Inflammatory macrophage (primary cell): ENCODE data around the gene RRBP1.
A peak's percentile ranks its signal among the peaks of the same experiment; 100 is the strongest.

ENCODE experiments used
- DNase-seq, 2 donors: peaks; one replicate each; pipeline ENCODE4 v3.0.0-alpha.2; 2020 to 2022

RRBP1 gene

DNA sequence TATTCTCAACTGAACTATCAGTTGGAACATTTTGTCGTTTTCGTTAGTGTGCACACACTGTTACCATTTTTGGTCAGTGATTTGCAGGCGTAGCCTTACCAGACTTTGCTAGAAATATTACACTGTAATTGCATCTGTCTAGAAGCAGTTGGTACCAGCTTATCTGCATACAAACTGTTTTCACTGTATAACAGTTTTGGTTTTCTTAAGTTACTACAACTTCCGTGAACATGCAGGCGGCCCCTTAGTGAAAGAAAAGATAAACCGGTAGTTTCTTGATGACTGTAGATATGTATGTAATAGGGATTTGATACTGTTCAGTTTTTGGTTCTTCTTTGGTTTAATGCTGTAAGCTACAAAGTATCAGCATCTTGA, 110.9 kb downstream of the RRBP1 start:
- DNase-seq, result no peak

DNA sequence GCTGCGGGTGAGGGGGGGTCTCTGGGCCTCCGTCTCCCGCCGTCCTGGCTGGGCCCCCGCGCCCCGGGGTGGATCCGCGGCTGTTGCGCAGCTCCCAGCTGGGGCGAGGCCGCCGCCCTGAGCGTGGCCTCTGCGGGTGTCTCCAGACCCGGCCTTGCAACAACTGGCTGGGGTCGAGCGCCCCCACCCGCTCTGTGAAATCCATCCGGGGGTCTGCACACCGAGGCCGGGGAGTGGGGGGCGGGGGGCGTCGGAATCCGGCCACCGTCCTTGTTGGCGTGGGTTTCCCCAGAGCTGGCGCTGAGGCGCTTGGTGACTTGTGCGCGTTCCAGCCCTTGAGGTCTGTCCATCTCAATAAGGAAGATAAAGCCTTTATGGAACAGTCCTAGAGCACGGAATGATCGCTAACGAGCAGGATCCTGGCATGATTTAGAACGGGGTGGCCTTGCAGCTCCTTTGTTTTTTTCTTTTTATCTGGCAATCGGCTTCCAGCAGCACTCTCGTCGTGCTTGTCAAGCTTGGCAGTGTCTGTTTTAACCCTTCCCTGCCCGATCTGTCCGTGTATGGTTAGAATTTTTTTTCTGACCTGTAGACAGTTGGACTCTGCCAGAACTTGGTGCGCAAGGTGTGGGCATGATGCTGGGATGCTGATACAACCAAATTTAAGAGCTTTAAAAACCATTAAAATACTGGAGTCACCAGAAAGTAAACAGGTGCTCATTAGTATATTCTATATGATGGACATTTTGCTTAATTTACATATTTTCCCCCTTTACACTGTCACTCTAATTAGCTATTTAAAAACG, 111.5 kb downstream of the RRBP1 start:
- peak; percentile 20 to 45 for DNase-seq

DNA sequence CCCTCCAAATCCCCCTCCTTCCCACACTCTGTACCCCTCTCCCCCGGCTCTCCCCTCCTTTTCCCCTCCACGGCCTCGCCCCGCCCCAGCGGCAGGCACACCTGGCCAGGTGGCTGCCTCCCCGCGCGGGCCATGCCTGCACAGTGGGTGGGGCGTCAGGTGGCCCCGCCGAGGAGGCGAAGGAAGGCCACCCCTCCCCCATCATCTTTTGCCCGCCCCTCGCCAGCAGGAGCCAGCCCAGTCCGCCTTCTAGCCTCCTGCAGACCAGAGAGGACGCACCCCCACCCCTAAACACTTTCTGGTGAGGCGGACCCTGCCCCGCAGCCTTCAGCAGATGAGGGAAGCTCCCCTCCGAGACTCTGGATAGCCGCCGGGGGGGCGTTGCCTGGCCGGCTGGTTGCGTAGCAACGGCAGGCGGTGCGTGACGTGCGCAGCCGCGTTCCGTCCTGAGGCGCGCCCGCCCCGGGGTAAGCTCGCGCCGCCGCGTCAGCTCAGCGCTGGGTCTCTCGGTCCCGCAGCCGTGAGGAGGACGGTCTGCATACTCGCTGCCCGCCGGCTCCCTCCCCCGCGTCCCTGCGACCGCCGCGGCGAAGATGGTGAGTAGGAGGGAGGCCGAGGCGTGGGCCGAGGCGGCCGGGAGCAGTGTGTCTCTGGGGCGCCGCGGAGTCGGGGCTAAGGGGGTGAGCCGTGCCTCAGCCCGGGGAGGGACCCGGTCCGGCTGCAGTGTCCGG, 112.3 kb downstream of the RRBP1 start, which contains the start of gene DSTN:
Gene DSTN, plus strand, starts transcription at position 460 of the 731 bp plus-strand sequence. Its CDS starts 134 bp downstream, at position 594.
- DNase-seq, result peak; percentile 87 to 93

DNA sequence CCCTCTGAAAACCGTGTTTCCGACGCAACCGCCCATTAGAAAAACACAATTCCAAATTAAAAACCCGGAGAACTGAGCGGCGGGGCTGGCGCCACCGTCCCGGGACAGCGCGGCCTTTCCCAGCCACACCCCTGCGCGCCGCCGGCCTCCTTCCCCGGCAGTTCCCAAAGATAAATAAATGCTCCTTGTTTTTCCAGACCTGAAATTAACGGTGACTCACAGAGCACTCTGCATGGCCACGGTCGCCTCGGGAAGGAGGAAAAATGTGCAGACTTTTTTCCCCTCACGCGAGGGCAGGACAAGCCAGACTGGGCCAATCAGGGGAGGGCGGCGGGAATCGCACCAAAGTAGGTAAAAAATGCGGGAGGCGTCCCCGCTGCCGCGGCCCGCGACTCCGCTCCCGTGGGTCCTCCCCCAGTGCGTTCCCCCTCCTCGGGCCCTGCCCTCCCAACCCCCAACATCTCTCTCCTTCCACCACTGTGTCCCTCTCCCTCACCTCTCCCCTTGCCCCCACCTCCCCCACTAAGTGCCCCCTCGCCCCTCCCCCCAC, 113.0 kb downstream of the RRBP1 start:
- peak in 1 of 2 donors; percentile 27 for DNase-seq

DNA sequence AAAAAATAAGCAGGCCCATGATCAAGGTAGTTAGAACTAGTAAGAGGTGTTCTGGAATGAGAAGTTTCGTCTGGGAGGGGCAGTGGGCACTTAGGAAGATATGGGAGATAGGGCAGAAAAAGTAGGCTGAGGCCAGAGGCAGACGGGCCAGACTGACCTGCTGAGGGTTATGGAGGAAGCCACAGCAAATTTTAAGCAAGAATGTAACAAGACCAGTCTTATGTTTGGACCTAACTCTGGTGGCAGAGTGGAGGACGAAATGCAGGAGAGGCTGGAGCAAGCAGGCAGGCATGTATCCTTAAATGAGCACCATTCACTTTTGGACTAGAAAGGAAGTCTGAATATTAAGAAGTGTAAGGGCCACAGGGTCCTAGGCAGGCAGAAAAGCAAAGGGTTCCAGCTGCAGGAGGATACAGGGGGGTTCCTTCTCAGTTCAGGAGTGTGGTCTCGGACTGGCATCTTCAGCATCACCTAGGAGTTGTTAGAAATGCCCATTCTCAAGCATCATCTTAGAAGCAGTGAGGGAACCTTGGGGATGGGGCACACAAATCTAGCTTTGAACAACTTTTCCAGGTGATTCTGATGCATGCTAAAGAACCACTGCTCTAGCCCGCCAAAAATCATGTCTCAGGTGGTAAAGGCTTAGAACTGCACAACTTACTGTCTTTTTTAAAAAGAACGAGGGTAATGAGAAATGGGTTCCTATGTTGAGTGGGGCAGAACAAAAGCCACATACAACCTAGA, 113.8 kb downstream of the RRBP1 start:
- no peak for DNase-seq

DNA sequence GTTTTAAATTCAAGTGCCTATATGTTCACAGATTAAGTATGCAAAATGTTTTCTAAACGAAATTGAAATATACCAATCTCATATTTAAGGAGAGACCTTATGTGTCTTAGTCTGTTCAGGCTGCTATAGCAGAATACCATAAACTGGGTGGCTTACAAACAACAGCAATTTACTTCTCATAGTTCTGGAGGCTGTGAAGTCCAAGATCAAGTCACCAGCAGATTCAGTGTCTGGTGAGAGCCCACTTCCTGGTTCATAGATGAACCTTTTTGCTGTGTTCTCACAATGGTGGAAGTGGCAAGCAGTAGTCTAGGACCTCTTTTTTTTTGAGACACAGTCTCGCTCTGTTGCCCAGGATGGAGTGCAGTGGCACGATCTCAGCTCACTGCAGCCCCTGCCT, 115.7 kb downstream of the RRBP1 start:
- DNase-seq, result no peak

DNA sequence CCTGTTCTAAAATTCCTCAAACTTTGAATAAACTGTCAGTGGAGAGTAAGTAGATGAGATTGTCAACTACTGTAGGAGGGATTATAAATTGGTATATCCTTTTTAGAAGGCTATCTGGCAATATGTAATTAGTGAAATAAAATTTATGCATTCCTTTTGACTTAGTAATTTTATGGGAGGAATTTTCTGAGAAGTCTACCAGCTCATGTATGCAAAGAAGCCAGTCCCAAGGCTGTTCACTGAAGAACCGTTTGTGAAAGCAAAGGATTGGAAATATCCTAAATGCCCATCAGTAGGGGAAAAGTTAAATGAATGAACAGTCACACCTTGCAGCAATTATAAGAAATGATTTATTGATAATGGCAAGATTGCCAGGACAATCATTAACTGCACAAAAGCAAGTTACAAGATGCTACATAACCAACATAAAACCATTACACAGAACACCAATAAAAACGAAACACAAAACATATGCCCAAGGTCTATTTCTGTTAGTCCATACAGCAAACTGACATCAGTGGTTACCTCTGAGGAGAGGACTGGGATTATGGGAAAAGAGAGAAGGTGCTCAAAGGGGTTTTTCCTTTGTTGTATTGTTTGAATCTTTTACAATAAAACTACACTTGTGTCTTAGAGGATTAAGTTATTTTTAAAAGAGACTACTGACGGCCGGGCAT, 116.7 kb downstream of the RRBP1 start:
- no peak for DNase-seq
